HG02973 (cell line): Measurements from ENCODE around the gene CLCA4.
"Not testable (repeated sequence)": the region's sequence is repeated elsewhere in the genome, so short reads cannot be mapped to it uniquely, and the experiment has no call there.

ENCODE experiments used
- ATAC-seq: cut with Tn5 transposase; IDR thresholded peaks from one replicate; pipeline ENCODE4 v1.9.1; 2021; ENCODE audit warnings: moderate library complexity; ENCODE audit not compliant: unreplicated experiment

Gene CLCA4

GRCh38 chr1:86596741-86597290 lies 49.9 kb downstream of the CLCA4 start:
- ATAC-seq, result no peak

- ATAC-seq, result not testable (repeated sequence)
Observed at GRCh38 chr1:86606080-86606479, 59.2 kb downstream of the CLCA4 start.

GRCh38 chr1:86616433-86616832 lies 69.6 kb downstream of the CLCA4 start:
- no peak for ATAC-seq

GRCh38 chr1:86616871-86617270 lies 70.0 kb downstream of the CLCA4 start:
- peak; percentile 100 for ATAC-seq

- ATAC-seq, result no peak
Observed at GRCh38 chr1:86618358-86618757, 71.5 kb downstream of the CLCA4 start.

GRCh38 chr1:86619313-86619712 lies 72.4 kb downstream of the CLCA4 start:
- ATAC-seq, result no peak

GRCh38 chr1:86621286-86621685 lies 74.4 kb downstream of the CLCA4 start:
- no peak for ATAC-seq
